HEK293 (cell line): ENCODE results near the gene WDFY3.
"Not testable (repeated sequence)": the region's sequence is repeated elsewhere in the genome, so short reads cannot be mapped to it uniquely, and the experiment has no call there.

ENCODE experiments used
- CTCF ChIA-PET: fragments of 350-600 bp; formaldehyde crosslinking; extraction: SDS; loops from one replicate; lab custom pipeline; 2021; ENCODE audit warnings: antibody characterized with exemption; lab: Yijun Ruan, JAX
- POLR2A ChIA-PET: fragments of 300-600 bp; formaldehyde crosslinking; extraction: SDS; loops from one replicate; lab custom pipeline; 2020; ENCODE audit warnings: antibody characterized with exemption, inconsistent platforms; lab: Yijun Ruan, JAX
- H3K27ac ChIP-seq: fragments of 200-500 bp; sonication (Bioruptor generic); 2 replicates; pipeline ENCODE4 v1.5.1; 2014; ENCODE audit warnings: low read depth, low read length, control low read depth, inconsistent platforms; ENCODE audit errors: extremely low read depth
- H3K36me3 ChIP-seq, 2 experiments: fragments of 200-500 bp in 1 of 2; sonication (Bioruptor generic) in 1 of 2; 1 replicate in 1 of 2; 2 replicates in 1 of 2; pipeline ENCODE4 v1.5.1; 2014 to 2017; ENCODE audit warnings: inconsistent platforms in 2 of 2, low read length in 2 of 2; ENCODE audit not compliant: control insufficient read depth in 2 of 2, insufficient read depth in 1 of 2
- H3K4me1 ChIP-seq: fragments of 200-500 bp; sonication (Bioruptor generic); 2 replicates; pipeline ENCODE4 v1.5.1; 2014; ENCODE audit warnings: mild to moderate bottlenecking, low read length, inconsistent platforms; ENCODE audit not compliant: control insufficient read depth, insufficient read depth
- H3K4me3 ChIP-seq: 2 replicates; pipeline ENCODE4 v1.5.1; 2011; ENCODE audit warnings: low read depth, mild to moderate bottlenecking, control low read depth, low read length, moderate library complexity
- H3K9me3 ChIP-seq: fragments of 200-500 bp; sonication (Bioruptor generic); 2 replicates; pipeline ENCODE4 v1.5.1; 2014; ENCODE audit warnings: low read depth, low read length, inconsistent platforms; ENCODE audit not compliant: control insufficient read depth, insufficient read depth
- BCL6B ChIP-seq: fragments of 450-650 bp; formaldehyde crosslinking; IDR thresholded peaks from 2 replicates; pipeline ENCODE4 v1.5.1; 2017; ENCODE audit warnings: missing biosample characterization, missing genetic modification characterization
- EGR2 ChIP-seq: fragments of 450-650 bp; formaldehyde crosslinking; IDR thresholded peaks from 2 replicates; pipeline ENCODE4 v1.5.1; 2016; ENCODE audit warnings: low read depth, missing biosample characterization, missing genetic modification characterization
- GLIS2 ChIP-seq: fragments of 450-650 bp; formaldehyde crosslinking; IDR thresholded peaks from 2 replicates; pipeline ENCODE4 v1.5.1; 2016; ENCODE audit warnings: missing biosample characterization, missing genetic modification characterization
- HOXA7 ChIP-seq: sonication (generic); formaldehyde crosslinking; IDR thresholded peaks from 2 replicates; pipeline ENCODE4 v1.8.1; 2022; ENCODE audit warnings: missing genetic modification reagents, borderline replicate concordance
- SP7 ChIP-seq: fragments of 450-650 bp; formaldehyde crosslinking; IDR thresholded peaks from 2 replicates; pipeline ENCODE4 v1.5.1; 2016; ENCODE audit warnings: missing biosample characterization, missing genetic modification characterization
- ZIC2 ChIP-seq: fragments of 450-650 bp; formaldehyde crosslinking; IDR thresholded peaks from 2 replicates; pipeline ENCODE4 v1.5.1; 2016; ENCODE audit warnings: missing biosample characterization, missing genetic modification characterization
- ZNF140 ChIP-seq: fragments of 450-650 bp; formaldehyde crosslinking; IDR thresholded peaks from 2 replicates; pipeline ENCODE4 v1.5.1; 2016; ENCODE audit warnings: missing biosample characterization, missing genetic modification characterization
- ZNF184 ChIP-seq: fragments of 450-650 bp; IDR thresholded peaks from 2 replicates; pipeline ENCODE4 v1.5.1; 2018; ENCODE audit warnings: missing biosample characterization, mild to moderate bottlenecking, missing genetic modification characterization
- ZNF280D ChIP-seq: fragments of 450-650 bp; formaldehyde crosslinking; IDR thresholded peaks from 2 replicates; pipeline ENCODE4 v1.5.1; 2016; ENCODE audit warnings: missing biosample characterization, missing genetic modification characterization
- ZNF623 ChIP-seq: fragments of 450-650 bp; formaldehyde crosslinking; IDR thresholded peaks from 2 replicates; pipeline ENCODE4 v1.5.1; 2016; ENCODE audit warnings: missing biosample characterization, missing genetic modification characterization
- ZNF747 ChIP-seq: fragments of 450-650 bp; formaldehyde crosslinking; IDR thresholded peaks from 2 replicates; pipeline ENCODE4 v1.5.1; 2016; ENCODE audit warnings: missing biosample characterization, missing genetic modification characterization
- ZNF785 ChIP-seq: fragments of 450-650 bp; formaldehyde crosslinking; IDR thresholded peaks from 2 replicates; pipeline ENCODE4 v1.5.1; 2016; ENCODE audit warnings: missing biosample characterization, missing genetic modification characterization
- ZNF792 ChIP-seq: fragments of 450-650 bp; formaldehyde crosslinking; IDR thresholded peaks from 2 replicates; pipeline ENCODE4 v1.5.1; 2016; ENCODE audit warnings: missing biosample characterization, missing genetic modification characterization
- ZNF843 ChIP-seq: fragments of 450-650 bp; formaldehyde crosslinking; IDR thresholded peaks from 2 replicates; pipeline ENCODE4 v1.5.1; 2016; ENCODE audit warnings: missing biosample characterization, missing genetic modification characterization
- TF ChIP-seq, protein P1 (sequence below): fragments of 450-650 bp; formaldehyde crosslinking; IDR thresholded peaks from 2 replicates; pipeline ENCODE4 v1.5.1; 2016; ENCODE audit warnings: missing biosample characterization, missing genetic modification characterization
- TF ChIP-seq, protein P2 (sequence below): fragments of 450-650 bp; formaldehyde crosslinking; IDR thresholded peaks from 2 replicates; pipeline ENCODE4 v1.5.1; 2017; ENCODE audit warnings: missing biosample characterization, missing genetic modification characterization

The WDFY3 gene

DNA sequence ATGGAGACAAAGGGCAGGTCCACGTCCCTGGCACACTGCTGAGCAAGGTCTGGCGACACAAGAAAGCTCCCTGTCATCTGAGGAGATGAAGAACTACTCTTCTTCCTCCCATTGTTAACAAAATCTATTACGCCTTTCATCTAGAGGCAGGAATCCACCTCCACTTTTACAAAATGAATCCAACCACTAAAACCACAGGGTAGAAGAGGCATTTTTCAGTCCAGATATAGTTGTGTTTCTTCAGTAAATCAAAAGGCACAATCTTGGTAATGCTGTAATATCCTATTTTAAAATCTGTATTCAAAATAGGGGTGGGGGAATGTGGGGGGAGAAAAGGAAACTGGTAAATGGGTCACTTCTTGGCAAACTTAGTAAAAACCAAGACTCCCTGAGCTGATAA, 282.1 kb downstream of the WDFY3 start (continued):
- TF ChIP-seq, protein P1, sequence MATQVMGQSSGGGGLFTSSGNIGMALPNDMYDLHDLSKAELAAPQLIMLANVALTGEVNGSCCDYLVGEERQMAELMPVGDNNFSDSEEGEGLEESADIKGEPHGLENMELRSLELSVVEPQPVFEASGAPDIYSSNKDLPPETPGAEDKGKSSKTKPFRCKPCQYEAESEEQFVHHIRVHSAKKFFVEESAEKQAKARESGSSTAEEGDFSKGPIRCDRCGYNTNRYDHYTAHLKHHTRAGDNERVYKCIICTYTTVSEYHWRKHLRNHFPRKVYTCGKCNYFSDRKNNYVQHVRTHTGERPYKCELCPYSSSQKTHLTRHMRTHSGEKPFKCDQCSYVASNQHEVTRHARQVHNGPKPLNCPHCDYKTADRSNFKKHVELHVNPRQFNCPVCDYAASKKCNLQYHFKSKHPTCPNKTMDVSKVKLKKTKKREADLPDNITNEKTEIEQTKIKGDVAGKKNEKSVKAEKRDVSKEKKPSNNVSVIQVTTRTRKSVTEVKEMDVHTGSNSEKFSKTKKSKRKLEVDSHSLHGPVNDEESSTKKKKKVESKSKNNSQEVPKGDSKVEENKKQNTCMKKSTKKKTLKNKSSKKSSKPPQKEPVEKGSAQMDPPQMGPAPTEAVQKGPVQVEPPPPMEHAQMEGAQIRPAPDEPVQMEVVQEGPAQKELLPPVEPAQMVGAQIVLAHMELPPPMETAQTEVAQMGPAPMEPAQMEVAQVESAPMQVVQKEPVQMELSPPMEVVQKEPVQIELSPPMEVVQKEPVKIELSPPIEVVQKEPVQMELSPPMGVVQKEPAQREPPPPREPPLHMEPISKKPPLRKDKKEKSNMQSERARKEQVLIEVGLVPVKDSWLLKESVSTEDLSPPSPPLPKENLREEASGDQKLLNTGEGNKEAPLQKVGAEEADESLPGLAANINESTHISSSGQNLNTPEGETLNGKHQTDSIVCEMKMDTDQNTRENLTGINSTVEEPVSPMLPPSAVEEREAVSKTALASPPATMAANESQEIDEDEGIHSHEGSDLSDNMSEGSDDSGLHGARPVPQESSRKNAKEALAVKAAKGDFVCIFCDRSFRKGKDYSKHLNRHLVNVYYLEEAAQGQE (tag by site-specific recombination) = no peak
- TF ChIP-seq ZNF785 (tag by site-specific recombination) (no peak), ZNF843 (tag by site-specific recombination) (no peak), ZIC2 (tag by site-specific recombination) (no peak)

DNA sequence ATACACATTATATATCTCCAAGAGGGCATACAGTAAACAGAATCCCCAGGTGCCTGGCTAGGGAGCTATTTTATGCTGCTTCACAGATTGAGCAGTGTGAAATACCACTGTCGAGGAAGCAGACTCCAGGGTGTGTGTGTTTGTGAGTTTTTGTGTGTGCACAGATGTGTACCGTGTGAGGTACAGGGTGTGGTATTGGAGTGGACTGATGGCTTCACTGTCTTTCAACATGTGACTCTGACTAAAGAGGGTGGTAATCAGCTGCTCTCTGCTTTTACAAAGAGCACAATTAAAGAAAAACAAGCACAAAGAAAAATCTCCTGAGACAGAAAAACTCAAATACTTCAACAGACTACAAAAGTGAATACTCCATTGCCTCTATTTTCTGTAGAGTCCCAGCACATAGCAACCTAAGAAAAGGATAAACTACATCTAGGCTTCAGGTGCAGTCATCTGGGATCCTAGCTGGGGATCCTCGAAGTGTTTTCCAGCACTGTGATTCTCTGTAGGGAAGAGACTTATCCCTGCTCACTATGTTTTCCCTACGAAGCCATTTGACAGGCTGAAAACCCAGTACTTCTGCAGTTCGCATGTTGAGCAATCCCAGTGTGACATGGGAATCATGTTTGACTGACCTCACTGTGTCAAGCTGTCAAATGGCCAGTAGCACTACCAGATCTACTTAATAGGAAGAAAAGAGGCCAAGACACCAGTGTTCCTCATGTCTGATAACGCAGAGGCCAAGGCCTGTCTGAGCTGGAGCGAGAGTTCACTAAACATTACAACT, 283.2 kb downstream of the WDFY3 start:
- no peaks in the 10 kb centered on the region for H3K4me1 ChIP-seq
- ChIA-PET CTCF (no interaction called here), POLR2A (no interaction called here)
- H3K9me3 ChIP-seq = no peaks in the 10 kb centered on the region
- TF ChIP-seq ZNF280D (tag by site-specific recombination) = no peak
- TF ChIP-seq ZNF623 (tag by site-specific recombination) = no peak
- no peak for TF ChIP-seq ZNF843 (tag by site-specific recombination)
- TF ChIP-seq HOXA7 (CRISPR knock-in tag) = no peak
- no peak for TF ChIP-seq SP7 (tag by site-specific recombination)
- TF ChIP-seq BCL6B (tag by site-specific recombination) = no peak
- no peak for TF ChIP-seq GLIS2
- no peak for TF ChIP-seq EGR2 (tag by site-specific recombination)
- no peak for TF ChIP-seq ZNF140 (tag by site-specific recombination)
- no peak for TF ChIP-seq ZNF792 (tag by site-specific recombination)
- TF ChIP-seq, protein P2, sequence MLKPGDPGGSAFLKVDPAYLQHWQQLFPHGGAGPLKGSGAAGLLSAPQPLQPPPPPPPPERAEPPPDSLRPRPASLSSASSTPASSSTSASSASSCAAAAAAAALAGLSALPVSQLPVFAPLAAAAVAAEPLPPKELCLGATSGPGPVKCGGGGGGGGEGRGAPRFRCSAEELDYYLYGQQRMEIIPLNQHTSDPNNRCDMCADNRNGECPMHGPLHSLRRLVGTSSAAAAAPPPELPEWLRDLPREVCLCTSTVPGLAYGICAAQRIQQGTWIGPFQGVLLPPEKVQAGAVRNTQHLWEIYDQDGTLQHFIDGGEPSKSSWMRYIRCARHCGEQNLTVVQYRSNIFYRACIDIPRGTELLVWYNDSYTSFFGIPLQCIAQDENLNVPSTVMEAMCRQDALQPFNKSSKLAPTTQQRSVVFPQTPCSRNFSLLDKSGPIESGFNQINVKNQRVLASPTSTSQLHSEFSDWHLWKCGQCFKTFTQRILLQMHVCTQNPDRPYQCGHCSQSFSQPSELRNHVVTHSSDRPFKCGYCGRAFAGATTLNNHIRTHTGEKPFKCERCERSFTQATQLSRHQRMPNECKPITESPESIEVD (tag by site-specific recombination) = no peak
- TF ChIP-seq ZNF747 (tag by site-specific recombination) = no peak
- TF ChIP-seq ZNF184 (tag by site-specific recombination) = no peak
- no peak overlapping the region for H3K27ac ChIP-seq
- H3K36me3 ChIP-seq = peaks cover 8 to 79% of the 10 kb centered on the region in 2 experiments; a peak in 2 of 3 replicates
- no peak overlapping the region for H3K4me3 ChIP-seq

GRCh38 chr4:84682661-84683060, 283.8 kb downstream of the WDFY3 start:
- not testable (repeated sequence) for H3K27ac ChIP-seq

More at GRCh38 chr4:84682661-84683060, 283.8 kb downstream of the WDFY3 start:
- peaks cover 10 to 78% of the 10 kb centered on the region in 2 experiments; a peak in 2 of 3 replicates for H3K36me3 ChIP-seq
- CTCF ChIA-PET, H3K4me1 ChIP-seq, H3K9me3 ChIP-seq, POLR2A ChIA-PET, H3K4me3 ChIP-seq: not testable (repeated sequence)
